HG02571 (cell line): ENCODE measurements around the gene DLGAP4.

Source experiments
- ATAC-seq: cut with Tn5 transposase; IDR thresholded peaks from one replicate; pipeline ENCODE4 v1.9.1; 2021; ENCODE audit warnings: mild to moderate bottlenecking, moderate library complexity; ENCODE audit not compliant: unreplicated experiment

The DLGAP4 gene

GRCh38 chr20:36525620-36526365, 219.7 kb downstream of the DLGAP4 start:
- ATAC-seq, result no peak

- no peak for ATAC-seq
Measured at GRCh38 chr20:36526521-36527011, 220.4 kb downstream of the DLGAP4 start.

- no peak for ATAC-seq
Measured at GRCh38 chr20:36527331-36528125, 221.4 kb downstream of the DLGAP4 start.

GRCh38 chr20:36528176-36528874, 222.2 kb downstream of the DLGAP4 start:
- no peak for ATAC-seq

- ATAC-seq, result no peak
Measured at GRCh38 chr20:36528875-36529417, 222.8 kb downstream of the DLGAP4 start.

- no peak for ATAC-seq
Measured at GRCh38 chr20:36532388-36532787, 226.2 kb downstream of the DLGAP4 start.

GRCh38 chr20:36532822-36533221, 226.7 kb downstream of the DLGAP4 start:
- no peak for ATAC-seq

GRCh38 chr20:36538026-36538722, 232.0 kb downstream of the DLGAP4 start:
- no peak for ATAC-seq

GRCh38 chr20:36540551-36541211, 234.5 kb downstream of the DLGAP4 start:
- no peak for ATAC-seq

GRCh38 chr20:36541227-36541767, 235.2 kb downstream of the DLGAP4 start, which contains the start of gene MYL9:
Gene MYL9, plus strand, starts transcription at chr20:36541519. Its CDS starts 3,366 bp downstream, at chr20:36544885.
- no peak for ATAC-seq

- ATAC-seq, result no peak
Measured at GRCh38 chr20:36541768-36542488, 235.8 kb downstream of the DLGAP4 start.

GRCh38 chr20:36542516-36543183, 236.5 kb downstream of the DLGAP4 start:
- ATAC-seq, result no peak

- ATAC-seq, result no peak
Measured at GRCh38 chr20:36543184-36544133, 237.3 kb downstream of the DLGAP4 start.

- ATAC-seq, result no peak
Measured at GRCh38 chr20:36544134-36545018, 238.2 kb downstream of the DLGAP4 start.

GRCh38 chr20:36546111-36546736, 240.1 kb downstream of the DLGAP4 start:
- no peak for ATAC-seq
